A673 (cell line): ENCODE data around the gene NSL1.

Source experiments
- CTCF ChIP-seq: fragments of 300-800, 200-600 bp; sonication (generic); conservative IDR thresholded peaks from 2 replicates; pipeline ENCODE4 v1.5.1; 2017; ENCODE audit warnings: low read depth, mild to moderate bottlenecking, antibody characterized with exemption, low read length, moderate library complexity, mixed read lengths
- EZH2 ChIP-seq: fragments of 200-600 bp; sonication (generic); IDR thresholded peaks from 2 replicates; pipeline ENCODE4 v1.6.1; 2017; ENCODE audit warnings: borderline replicate concordance, low read depth, mild to moderate bottlenecking, mixed read lengths, antibody characterized with exemption, low read length; ENCODE audit not compliant: poor library complexity, severe bottlenecking

- TF ChIP-seq CTCF (no peak), EZH2 (no peak)
Observed at GRCh38 chr1:212777151-212777550, 14.4 kb downstream of the NSL1 start.
